Stimulated activated CD8-positive, alpha-beta memory T cell treated with anti-CD3 and anti-CD28 coated beads, Interleukin-12 subunit alpha, Interleukin-12 subunit beta, amount 100 ng/mL, for 4 hours (primary cell): ENCODE measurements around the gene IL21.
"Not testable (repeated sequence)": the region's sequence is repeated elsewhere in the genome, so short reads cannot be mapped to it uniquely, and the experiment has no call there.

Experiments
- DNase-seq: peaks from one replicate; pipeline ENCODE4 v3.0.0-alpha.2; 2020; ENCODE audit warnings: low read depth

IL21 gene

DNA sequence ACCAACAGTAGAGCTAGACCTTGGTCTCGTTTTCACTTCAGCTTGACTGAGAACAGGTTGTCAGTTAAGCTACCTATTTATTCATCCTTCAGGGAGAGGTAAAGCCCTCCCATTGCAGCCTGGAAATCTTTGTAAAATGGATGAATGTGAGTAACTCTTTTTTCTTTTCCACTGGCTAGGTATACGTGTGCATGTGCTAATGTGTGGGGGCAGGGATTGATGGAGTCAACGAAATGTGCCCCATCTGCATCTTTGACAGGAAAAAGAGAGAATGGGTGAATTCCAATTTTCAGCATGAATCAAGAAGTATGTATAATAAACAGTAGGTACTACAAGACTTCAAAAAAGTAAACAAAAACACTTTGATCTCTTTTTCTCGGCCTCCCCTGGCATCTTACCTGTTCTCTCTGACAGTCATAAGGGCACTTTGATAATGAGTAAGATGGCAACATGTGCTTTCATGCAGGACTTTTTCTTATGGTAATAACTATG is at the start of gene IL21:
Gene IL21 (minus strand): TSS at position 51 of the 492 bp plus-strand sequence. CDS start 55 bp downstream, outside the sequence.
- no peak for DNase-seq

DNA sequence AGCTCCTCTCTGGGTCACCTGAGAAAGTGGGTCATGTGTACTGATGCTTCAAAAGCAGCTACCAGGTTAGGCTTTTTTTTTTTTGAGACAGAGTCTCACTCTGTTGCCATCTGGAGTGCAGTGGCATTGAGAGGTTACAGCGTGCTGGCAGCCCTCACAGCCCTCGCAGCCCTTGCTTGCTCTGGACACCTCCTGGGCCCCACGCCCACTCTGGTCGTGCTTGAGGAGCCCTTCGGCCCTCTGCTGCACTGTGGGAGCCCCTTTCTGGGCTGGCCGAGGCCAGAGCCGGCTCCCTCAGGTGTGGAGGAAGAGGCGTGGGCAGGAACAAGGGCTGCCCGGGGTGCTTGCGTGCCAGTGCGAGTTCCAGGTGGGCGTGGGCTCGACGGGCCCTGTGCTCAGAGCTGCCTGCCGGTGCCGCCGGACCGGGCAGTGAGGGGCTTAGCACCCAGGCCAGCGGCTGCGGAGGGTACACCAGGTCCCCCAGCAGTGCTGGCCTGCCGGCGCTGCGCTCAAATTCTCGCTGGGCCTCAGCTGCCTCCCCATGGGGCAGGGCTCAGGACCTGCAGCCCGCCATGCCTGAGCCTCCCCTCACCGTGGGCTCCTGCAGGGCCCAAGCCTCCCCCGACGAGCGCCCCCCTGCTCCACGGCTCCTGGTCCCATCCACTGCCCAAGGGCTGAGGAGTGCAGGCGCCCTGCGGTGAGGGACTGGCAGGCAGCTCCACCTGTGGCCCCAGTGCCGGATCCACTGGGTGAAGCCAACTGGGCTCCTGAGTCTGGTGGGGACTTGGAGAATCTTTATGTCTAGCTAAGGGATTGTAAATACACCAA is 49.3 kb upstream of the IL21 start:
- no peak for DNase-seq

DNA sequence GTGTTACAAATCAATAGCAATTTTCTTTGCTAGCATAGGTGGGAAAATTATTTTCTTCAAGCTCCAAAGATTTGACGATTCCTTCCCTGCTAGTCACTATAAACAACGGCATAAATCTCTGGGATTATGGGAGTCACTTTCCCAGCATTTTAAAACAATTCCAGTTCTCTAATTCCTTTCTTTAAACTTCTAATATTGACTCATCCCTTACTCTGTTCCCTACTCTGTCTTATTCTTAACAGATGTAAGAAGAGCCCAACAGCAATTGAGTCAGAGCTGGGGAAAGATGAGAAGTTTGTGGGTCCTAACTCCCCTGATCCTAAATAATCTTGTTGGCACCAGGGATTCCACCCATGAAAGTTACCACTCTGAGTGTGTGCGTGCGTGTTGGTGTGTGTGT is 47.4 kb upstream of the IL21 start:
- no peak for DNase-seq

DNA sequence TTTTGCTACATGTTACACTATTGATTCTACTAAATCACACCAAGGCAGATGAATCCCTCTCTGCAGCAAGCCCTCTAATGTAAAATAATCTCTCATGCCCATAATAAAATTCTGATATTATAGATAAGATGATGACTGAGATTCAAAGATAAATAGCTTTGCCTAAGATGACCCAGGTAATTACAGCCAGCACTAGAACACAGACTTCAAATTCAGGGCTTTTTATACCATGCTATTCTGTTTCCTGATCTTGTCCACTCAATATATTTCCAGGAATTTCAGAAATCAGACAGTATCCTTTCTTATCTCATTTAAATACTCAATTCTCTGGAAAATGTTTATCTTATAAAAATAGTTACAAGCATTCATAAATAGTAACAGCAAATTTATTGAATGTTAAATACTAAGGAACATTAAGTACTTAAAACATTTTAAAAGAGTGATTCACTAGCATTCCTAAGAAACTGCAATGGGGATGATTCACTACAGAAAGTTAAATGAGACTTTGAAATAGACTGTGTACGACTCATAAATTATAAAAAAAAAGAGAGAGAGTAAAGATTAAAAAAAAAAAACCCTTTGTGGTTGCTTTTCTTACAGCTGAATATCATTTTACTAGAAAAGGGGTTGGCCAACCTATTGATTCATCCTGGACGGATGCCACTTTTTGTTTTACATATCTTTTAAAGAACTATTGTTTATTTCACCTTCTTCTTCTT is 45.8 kb upstream of the IL21 start:
- no peak for DNase-seq

DNA sequence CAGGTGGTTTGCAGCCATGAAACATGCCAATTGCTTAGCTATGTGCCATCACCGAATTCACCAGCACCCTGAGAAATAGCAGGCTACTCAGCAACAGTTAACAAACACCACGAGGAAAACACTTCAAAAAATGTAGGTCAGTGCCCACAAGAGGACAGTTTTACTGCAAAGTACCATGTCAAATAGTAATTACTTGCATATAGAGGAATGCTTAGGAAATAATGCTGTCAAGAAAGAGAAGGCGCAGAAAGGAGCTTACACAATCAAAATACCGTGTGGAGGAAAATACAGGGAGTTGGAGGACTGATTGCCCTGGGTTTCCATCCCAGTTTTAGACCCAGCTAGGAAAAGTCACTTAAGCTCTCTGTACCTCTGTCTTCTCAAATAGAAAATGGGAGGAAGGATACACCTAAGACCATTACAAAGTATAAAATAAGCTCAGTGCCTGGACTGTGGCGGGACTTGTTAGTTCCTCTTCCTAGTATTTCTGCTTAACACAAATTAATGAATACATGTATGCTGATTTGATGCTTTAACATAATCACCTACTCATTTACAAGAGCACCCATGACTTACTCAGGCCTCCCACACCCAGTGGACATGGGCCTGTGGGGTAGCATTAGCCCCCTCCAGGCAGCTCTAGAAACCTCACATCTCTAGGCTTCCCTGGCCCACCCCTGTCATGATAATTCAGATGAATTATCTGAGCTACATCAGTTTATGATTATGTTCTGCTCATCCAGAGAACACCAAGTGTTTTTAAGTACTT is 44.5 kb upstream of the IL21 start:
- no peak for DNase-seq

DNA sequence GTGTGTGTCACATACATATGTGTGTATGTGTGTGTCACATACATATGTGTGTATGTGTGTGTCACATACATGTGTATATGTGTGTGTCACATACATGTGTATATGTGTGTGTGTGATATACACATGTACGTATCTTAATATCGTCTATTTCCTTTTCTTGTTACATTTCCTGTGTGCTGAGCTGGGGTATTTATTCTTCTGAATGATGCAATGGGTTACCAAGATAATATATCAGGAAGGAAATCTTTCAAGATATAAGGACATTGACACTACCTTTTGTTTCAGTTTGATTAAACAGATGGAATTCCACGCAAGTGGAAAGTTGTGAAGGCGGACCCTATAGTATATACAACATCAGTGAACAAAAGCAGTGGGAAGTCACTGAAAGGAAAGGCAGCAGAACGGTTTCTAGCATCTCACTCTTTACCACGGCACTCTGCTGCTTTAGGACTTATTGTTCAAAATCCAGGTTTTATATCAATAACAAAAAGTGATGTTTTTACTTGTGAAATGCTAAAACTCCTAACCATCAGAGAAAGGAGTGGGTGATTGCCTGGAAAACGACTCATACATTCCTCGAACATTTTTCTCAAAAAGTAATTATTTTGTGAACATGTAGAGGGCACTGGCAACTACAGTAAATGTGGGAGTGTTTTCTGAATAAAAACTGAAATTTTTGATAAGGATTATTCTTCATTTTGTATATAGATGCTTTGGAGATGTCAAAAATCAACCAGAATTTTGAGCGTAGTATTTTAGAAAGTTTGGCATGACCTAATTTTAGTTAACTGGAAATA is 43.1 kb upstream of the IL21 start:
- DNase-seq = no peak

DNA sequence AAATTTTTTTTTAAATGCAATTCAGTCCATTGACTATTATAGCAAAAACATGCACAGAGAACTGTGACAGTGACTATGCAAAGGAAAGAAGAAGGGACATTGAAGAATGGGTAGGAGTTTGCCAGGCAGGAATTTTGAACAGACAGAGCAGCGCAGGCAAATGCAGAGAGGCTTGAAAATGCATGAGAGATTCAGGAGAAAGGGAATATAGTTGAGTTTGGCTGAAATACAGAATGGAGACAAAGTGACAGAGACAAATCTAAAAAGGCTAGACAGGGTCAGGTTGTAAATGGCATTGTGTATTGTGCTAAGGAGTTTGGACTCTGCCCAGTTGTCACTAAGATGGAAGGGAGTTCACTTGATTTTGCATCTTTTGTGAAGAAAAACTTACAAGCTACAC is 42.4 kb upstream of the IL21 start:
- no peak for DNase-seq

DNA sequence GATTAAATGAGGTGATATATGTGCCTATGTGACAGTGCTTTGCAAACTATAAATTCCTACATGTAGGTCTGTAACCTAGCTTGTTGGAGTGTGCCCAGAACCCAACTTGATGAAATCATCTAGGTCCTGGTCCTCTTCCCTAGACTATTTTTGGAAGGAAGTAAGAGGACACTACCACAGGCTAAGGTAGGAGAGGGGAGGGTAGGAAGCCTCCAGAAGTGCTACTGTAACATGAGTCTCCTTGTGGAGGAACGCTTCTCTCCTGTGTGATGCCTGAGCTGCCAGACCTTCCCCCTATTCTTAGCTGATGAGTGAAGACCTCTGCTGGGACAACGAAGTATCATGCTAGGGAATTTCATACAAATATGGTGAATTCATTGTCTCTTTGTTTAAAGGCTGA is 41.8 kb upstream of the IL21 start:
- no peak for DNase-seq

DNA sequence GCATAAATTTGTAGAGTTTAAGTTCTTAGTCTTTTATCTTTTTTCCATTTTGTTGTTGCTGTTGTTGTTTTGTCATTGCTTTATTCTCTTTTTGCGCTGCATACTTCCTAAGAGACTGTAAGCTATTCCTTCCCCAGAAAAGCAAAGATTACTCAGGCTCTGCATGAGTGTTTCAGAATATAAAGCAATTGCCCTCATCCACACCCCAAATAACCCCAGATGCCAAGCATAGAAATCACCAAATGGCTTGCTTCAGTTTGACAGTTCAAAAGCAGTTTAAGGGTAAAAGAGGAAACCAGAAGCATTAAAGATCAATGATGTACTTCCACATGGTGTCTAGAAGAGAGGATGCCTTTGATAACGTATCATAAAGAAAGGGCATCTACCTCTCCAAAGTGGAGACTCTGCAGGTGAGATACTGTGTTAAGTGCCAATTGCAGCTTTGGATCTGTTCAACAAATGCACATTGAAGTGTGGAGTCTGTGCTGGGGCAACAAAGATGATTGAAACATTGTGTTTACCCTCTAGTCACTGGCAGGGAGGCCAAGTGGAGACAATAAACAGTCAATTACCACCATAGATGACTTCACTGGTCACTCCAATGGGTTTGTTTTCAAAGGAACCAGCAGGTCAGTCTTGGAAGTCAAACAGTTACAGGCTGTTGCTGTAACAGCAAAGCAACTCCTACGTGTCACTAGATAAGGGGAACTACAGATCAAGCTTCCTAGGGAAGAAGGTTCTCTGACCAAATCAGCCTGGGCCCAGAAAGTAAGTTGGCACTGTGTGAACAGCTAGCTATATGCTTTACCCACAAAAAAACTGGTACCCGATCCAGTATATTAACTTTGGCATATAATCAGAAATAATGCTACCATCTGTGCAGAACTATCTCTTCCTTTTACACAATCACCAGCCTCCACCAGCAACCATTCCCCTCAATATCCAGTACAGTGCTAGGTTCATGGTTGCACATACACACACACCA is 40.6 kb upstream of the IL21 start:
- no peak for DNase-seq

DNA sequence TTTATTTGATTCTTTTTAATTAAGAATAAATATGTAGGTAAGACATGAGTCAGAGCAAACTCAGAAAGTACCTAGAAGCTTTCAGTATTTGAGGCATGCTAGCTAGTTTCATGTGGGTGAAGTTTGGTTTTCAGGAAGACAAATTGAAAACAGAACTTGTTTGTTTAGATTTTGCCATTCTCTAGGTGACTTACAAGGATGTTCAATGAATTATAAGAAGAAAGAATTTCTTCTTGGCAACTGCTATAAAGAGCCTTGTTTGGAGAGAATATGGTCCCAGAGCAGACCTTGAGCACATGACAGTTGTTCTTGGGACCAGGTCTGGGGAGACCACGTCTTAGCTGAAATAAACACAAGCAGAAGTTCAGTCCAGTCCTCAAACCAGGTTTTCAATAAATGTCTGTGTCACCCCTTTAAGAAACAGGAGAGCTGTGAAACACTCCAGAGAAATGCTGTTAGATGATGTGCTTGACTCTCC is 38.0 kb upstream of the IL21 start:
- DNase-seq = no peak

DNA sequence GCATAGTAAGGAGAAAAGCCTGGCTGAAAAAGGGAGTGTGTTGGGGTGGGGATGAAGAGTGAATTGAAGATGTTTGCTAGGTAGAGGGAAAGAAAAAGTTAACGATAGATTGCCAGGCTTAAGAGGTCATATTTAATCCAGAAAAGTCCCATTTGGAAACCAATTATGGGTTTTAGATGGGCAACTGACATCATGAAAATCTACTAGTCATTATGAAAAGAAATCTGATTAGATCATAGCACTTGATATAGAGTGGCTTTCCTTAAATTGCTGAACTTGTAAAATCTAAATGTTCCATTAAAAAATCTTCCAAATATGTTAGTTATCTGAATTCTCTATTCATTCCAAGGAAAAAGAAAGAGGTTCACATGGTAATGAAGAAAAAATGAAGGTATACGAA is 37.5 kb upstream of the IL21 start:
- no peak for DNase-seq

DNA sequence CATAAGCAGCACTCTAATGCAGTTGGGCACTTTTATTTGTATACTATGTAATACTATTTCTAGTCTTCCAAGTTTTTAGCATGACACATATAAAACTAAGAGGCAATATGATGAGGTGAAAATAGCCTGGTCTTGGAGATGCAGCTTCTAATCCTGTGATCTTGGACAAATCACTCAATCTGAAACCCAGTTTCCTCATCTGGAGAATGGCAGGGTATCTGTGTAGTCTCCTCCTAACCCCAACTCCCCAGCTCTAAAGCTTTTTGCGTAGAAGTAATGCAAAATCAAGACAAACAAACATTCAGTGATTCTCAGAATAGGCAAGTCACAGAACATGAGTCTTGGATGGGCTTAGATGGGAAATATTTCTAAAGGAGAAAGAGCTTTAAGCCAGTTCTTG is 36.7 kb upstream of the IL21 start:
- no peak for DNase-seq

DNA sequence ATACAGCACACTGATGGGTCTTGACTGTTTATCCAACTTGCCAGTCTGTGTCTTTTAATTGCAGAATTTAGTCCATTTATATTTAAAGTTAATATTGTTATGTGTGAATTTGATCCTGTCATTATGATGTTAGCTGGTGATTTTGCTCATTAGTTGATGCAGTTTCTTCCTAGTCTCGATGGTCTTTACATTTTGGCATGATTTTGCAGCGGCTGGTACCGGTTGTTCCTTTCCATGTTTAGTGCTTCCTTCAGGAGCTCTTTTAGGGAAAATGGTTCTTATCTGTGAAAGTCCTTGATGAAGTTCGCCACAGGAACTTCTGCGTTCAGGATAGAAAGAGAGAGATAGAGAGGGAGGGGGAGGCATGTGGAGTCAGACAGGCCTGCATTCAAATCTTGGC is 35.7 kb upstream of the IL21 start:
- not testable (repeated sequence) for DNase-seq

DNA sequence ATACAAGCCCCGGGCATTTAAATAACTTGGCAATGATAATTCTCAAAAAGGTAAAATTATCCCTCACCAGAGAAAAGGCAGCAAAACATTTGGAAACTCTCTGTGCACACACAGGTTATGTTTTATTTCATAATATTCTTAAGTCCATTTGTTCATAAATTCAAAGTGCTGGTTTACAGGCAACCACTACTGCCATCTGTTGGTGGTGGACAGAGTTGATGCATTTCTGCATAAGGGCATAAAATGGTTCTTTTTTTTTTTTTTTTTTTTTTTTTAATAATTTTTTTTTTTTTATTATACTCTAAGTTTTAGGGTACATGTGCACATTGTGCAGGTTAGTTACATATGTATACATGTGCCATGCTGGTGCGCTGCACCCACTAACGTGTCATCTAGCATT is 31.5 kb upstream of the IL21 start:
- DNase-seq = no peak

DNA sequence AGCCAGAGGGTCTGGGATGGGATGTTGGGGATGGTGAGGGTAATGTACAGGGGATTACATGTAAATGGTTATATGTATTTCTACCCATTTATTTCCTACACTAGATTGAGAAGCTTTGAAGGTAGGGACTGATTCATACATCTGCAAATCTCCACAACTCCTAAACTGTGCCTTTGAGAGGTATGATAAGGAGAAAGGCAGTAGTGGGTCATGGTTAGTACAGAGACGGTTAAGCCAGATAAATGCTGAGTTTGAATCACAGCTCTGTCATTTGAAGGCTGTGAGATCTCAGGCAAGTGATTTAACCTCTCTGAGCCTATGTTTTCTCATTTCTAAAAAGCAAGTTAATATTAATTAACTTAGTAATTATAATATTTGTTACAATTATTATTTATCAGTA is 29.3 kb upstream of the IL21 start:
- no peak for DNase-seq

DNA sequence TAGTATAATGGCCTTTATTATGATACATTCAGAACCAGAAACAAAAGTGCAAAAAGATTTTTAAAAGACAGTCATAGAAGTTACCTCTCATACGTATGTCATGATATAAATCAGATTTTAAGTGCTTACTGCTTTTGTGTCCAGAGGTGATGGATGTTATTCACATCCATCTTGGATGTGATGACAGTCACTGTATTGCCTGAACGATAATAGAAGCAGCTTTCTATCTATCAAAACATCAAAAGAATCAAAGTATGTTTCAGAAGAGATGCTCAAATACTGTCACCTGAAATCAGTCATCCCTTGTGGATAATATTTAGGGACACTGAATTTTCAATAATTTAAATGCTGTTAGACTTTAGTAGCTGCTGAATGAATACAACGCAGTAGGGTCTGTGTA is 26.8 kb upstream of the IL21 start:
- DNase-seq = no peak

DNA sequence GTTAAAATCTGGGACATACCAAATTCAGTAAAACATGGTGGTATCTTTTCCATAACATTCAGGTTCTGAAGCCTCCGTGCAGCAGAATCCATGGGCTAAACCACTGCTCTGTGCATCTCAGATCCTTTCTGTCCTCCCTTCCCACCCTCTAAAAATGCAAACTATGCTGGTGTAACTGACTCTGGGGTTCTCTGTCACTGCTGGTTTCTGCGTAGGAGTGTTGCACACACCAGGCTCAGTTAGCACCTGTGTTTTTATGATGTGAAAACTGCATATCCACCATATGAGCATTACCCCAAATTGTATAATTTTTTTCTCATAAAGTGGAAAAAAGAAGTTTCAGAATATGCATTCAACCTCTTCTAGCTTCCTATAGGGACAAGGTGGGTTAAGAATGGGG is 22.4 kb upstream of the IL21 start:
- DNase-seq = no peak

DNA sequence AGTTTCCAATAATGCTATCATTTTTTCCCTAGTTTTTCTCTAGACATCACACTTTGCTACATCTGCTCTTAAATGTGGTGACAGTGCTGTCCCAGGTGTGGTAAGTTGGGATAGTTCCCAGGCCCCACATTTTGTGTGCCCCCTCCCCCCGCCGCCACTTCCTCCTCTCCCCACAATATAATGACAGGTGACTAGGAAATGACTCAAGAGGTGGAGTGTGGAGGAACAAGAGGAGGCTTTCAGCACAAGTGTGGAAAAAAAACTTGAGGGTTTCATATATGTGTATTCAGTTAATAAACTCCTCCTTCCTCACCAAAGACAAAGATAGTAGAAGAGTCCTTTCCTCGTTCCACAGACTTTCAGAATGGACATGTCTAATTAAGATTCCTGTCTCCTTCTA is 18.3 kb upstream of the IL21 start:
- DNase-seq = no peak

DNA sequence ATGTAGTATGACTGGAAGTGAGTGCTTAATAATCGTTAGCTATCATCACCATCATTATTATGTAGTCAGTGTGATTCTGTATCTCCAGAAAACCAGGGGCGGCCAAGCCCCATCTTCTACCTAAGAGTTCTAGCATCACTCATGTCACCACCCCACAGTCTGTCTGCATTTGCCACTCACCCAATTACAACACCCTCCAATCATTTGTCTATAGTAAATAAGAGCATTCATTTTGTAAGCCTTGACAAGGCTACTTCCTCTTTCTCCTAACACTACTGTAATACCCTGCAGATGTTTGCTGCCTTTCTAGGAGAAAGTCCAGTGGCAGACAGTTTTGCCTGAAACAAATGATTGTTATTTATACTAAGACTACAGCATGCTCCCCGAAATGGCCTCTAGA is 15.8 kb upstream of the IL21 start:
- no peak for DNase-seq

DNA sequence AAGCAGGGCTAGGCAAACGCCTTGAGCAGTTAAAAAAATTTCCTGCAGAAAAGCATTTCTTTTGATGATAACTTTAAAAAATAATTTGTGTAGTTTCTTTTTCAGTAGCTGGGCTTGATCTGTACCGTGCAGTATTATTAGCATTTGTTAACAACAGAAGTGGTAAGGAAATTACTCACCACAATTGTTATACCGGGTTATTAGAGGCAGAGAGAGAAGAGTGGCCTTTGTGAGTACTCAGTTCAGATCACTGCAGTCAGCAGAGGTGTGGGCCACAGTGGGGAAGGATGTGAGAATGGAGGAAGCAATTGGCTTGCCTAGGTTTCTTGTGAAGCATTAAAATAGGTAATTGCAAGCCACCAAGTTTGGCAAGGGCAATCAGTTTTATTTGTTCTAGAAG is 14.3 kb upstream of the IL21 start:
- DNase-seq = no peak

DNA sequence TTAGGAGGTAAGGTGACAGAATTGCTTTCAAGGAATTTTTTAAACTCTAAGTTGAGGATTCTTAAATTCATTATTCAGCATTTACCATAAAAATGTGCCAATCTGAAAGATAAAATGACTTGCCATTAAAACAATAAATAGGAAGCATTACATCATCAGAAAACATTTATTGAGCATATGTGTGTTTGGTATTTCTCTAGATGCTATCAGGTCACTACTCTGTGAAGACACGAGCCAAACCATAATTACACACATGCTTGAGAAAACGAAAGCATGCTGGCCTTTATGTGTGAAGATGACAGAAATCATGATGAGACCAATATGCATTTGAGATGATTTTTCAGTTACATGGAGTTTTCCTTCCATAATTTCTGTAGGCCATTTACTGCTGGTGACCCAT is 12.3 kb upstream of the IL21 start:
- DNase-seq = no peak
